ENCODE results near the gene CNKSR1. TPM values are rescaled to one million over a fixed set of nuclear protein-coding genes. Genes with fewer than 3 reads are reported as not detected.

The CNKSR1 gene
- total and polyA plus RNA-seq, 10 donors, result 0.68 to 5.5 (median 2.3) TPM

DNA sequence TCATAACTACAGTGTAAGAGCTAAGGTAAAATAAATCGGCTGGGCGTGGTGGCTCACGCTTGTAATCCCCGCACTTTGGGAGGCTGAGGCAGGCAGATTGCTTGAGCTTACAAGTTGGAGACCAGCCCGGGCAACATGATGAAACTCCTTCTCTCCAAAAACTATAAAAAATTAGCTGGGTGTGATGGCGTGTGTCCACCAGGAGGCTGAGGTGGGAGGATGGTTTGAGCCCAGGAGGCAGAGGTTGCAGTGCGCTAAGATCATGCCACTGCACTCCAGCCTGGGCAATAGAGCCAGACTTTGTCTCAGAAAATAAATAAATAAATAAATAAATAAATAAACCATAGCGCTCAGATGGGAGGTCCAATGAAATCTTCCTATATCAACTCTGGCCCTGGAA is 35.1 kb upstream of the CNKSR1 start:
- Histone ChIP-seq H3K4me3 (no peak overlapping the region), H3K27ac (no peak overlapping the region), H3K36me3 (no peaks in the 10 kb centered on the region), H3K27me3 (replicated peaks in 1 of 7) (peaks cover 0 to 4% (median 0%) of the 10 kb centered on the region in 7 donors), H3K9me3 (no peaks in the 10 kb centered on the region), H3K4me1 (peaks cover 2 to 21% (median 6%) of the 10 kb centered on the region in 6 donors)
- 86 to 93% (median 88%) methylated on average over 8 of the region's 8 CpGs for WGBS, 5 donors
- TF ChIP-seq POLR2AphosphoS5 (IDR thresholded peaks at IDR 0.05) (no peak), POLR2A (IDR thresholded peaks at IDR 0.05) (no peak)
- TF ChIP-seq, protein P1, sequence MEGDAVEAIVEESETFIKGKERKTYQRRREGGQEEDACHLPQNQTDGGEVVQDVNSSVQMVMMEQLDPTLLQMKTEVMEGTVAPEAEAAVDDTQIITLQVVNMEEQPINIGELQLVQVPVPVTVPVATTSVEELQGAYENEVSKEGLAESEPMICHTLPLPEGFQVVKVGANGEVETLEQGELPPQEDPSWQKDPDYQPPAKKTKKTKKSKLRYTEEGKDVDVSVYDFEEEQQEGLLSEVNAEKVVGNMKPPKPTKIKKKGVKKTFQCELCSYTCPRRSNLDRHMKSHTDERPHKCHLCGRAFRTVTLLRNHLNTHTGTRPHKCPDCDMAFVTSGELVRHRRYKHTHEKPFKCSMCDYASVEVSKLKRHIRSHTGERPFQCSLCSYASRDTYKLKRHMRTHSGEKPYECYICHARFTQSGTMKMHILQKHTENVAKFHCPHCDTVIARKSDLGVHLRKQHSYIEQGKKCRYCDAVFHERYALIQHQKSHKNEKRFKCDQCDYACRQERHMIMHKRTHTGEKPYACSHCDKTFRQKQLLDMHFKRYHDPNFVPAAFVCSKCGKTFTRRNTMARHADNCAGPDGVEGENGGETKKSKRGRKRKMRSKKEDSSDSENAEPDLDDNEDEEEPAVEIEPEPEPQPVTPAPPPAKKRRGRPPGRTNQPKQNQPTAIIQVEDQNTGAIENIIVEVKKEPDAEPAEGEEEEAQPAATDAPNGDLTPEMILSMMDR (IDR thresholded peaks at IDR 0.05 in 8 of 11, conservative IDR thresholded peaks at IDR 0.05 in 3 of 11), result no peak
- intact Hi-C loops (cut with DNase I; ENCODE audit: low total_unique reads), result loop anchor here (10.0 kb wide), 1 partner anchor 107 kb away; no protein-coding TSS in a partner anchor
- no peak for DNase-seq

DNA sequence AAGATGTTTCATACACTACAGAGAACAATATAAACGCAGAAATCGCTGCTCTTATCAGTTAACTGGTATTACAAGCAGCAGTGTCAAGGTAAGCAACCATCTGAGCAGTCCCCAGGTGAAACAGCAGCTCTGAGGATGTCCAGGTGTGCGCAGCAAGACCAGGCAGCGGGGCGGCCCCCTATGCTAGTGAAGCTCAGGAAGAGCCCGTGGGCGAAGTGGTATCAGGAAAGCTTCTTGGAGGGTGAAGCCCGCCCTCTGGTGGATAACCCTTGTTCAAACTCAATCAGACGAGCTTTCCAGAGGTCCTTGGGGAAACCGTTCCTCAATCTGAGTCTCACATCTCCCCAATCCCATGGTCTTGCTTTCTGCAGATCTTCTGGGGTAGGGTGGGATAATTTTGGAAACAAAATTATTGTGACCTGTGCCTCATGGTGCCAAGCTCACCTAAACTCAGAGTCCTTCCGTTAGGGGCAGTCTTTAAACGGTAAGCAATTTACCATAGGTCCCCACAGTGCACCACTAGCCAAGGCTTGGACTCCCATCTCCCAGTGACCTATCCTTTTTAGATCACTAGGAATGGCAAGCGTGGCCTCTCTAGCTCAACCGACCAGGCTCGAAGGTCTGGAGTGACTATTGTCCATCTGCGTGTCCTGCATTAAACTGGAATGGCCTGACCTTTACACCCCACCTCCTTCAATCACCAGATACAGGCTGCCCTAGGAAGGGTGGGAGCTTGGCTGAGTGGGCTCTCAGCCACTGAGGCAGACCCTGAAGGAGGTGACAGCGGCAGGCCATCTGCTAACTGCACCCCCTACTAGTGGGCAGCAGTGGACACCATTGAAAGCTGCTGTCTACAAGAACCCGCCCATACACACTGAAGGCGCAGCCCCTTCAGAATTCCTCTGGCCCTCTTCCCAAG is 32.0 kb upstream of the CNKSR1 start:
- intact Hi-C loops (cut with DNase I; ENCODE audit: low total_unique reads), result loop anchor here (2.0 to 10.0 kb wide), 2 partner anchors 40 to 110 kb away; no protein-coding TSS in a partner anchor
- WGBS, 5 donors, result 30 to 37% (median 33%) methylated on average over 18 to 19 of the region's 19 CpGs
- Histone ChIP-seq H3K27me3 (replicated peaks in 1 of 7) (peaks cover 0 to 4% (median 0%) of the 10 kb centered on the region in 7 donors), H3K9me3 (no peaks in the 10 kb centered on the region), H3K4me1 (peaks cover 2 to 16% (median 6%) of the 10 kb centered on the region in 6 donors), H3K27ac (no peak overlapping the region), H3K36me3 (no peaks in the 10 kb centered on the region), H3K4me3 (no peak overlapping the region)
- peak; percentile 88 for DNase-seq
- TF ChIP-seq POLR2AphosphoS5 (IDR thresholded peaks at IDR 0.05) (peak in 1 of 3 donors; percentile 10), POLR2A (IDR thresholded peaks at IDR 0.05) (no peak)
- TF ChIP-seq, protein P1 (IDR thresholded peaks at IDR 0.05 in 8 of 11, conservative IDR thresholded peaks at IDR 0.05 in 3 of 11), result peak; percentile 61 to 92 (median 80)

DNA sequence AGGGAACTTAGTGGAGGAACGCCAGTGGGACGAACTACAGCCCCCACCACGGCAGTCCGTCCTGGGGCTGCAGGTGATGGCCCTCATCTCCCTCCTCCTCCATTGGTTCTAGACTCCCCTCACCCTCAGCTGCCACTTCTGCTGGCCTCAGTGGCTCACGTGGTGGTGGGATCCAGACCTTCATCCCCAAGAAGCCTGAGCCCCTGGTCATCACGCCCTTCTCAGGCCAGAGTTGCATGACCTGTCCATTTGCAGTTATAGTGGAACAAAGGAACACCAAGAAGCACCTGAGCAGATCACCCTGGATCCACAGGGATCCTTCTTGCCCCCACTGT is 31.4 kb upstream of the CNKSR1 start:
- Histone ChIP-seq H3K9me3 (no peaks in the 10 kb centered on the region), H3K4me3 (no peak overlapping the region), H3K36me3 (no peaks in the 10 kb centered on the region), H3K27me3 (replicated peaks in 1 of 7) (peaks cover 0 to 4% (median 0%) of the 10 kb centered on the region in 7 donors), H3K4me1 (peaks cover 2 to 16% (median 6%) of the 10 kb centered on the region in 6 donors), H3K27ac (no peak overlapping the region)
- no peak for TF ChIP-seq POLR2A (IDR thresholded peaks at IDR 0.05)
- TF ChIP-seq, protein P1 (IDR thresholded peaks at IDR 0.05 in 8 of 11, conservative IDR thresholded peaks at IDR 0.05 in 3 of 11), result no peak
- TF ChIP-seq POLR2AphosphoS5 (IDR thresholded peaks at IDR 0.05), result no peak
- no peak for DNase-seq
- intact Hi-C loops (cut with DNase I; ENCODE audit: low total_unique reads), result loop anchor here (2.0 to 10.0 kb wide), 2 partner anchors 41 to 111 kb away; no protein-coding TSS in a partner anchor
- WGBS, 5 donors, result 38 to 79% (median 64%) methylated on average over 6 of the region's 6 CpGs

DNA sequence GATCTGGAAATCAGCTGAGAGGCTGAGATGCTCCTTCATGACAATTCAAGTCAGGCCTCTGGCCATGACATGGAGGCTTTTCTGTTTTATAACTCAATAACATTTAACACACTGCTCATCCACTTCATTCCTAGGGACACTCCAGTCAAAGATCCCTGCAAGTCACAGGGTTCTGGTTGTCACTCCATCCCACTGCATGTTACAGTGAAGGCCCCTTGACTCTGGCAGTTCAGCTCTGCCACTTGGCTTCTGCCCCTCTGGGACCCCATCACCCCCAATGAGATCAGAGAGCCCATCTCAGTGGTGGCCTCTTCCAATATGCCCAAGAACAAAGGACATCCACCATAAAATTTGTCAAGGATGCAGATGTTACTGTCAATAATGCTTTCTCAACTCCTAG is 28.4 kb upstream of the CNKSR1 start:
- H3K27me3 ChIP-seq (replicated peaks in 1 of 7), result peaks cover 0 to 4% (median 0%) of the 10 kb centered on the region in 7 donors
- intact Hi-C loops (cut with DNase I; ENCODE audit: low total_unique reads), result loop anchor here (10.0 kb wide), 1 partner anchor 114 kb away; no protein-coding TSS in a partner anchor
- peaks cover 2 to 13% (median 6%) of the 10 kb centered on the region in 6 donors for H3K4me1 ChIP-seq
- no peak for DNase-seq
- H3K9me3 ChIP-seq, result no peaks in the 10 kb centered on the region
- H3K4me3 ChIP-seq, result no peak overlapping the region
- no peaks in the 10 kb centered on the region for H3K36me3 ChIP-seq
- TF ChIP-seq POLR2AphosphoS5 (IDR thresholded peaks at IDR 0.05) (no peak), POLR2A (IDR thresholded peaks at IDR 0.05) (no peak)
- TF ChIP-seq, protein P1 (IDR thresholded peaks at IDR 0.05 in 8 of 11, conservative IDR thresholded peaks at IDR 0.05 in 3 of 11), result no peak
- no peak overlapping the region for H3K27ac ChIP-seq
